ENCODE measurements around the gene KCNMA1.

GRCh38 chr10:77176232-77176631 is 461.4 kb downstream of the KCNMA1 start:
- no peak for TF ChIP-seq CTCF (IDR thresholded peaks at IDR 0.05)
- no peak for TF ChIP-seq POLR2A (IDR thresholded peaks at IDR 0.05)
